ENCODE data around the gene PKMYT1. TPM values are rescaled to one million over a fixed set of nuclear protein-coding genes. Genes with fewer than 3 reads are reported as not detected.
A peak's percentile ranks its signal among the peaks of the same experiment; 100 is the strongest.

Gene PKMYT1
- polyA plus RNA-seq, 1 of the 3 experiments (the other 2 are of a cell fraction), result 8.5 TPM

DNA sequence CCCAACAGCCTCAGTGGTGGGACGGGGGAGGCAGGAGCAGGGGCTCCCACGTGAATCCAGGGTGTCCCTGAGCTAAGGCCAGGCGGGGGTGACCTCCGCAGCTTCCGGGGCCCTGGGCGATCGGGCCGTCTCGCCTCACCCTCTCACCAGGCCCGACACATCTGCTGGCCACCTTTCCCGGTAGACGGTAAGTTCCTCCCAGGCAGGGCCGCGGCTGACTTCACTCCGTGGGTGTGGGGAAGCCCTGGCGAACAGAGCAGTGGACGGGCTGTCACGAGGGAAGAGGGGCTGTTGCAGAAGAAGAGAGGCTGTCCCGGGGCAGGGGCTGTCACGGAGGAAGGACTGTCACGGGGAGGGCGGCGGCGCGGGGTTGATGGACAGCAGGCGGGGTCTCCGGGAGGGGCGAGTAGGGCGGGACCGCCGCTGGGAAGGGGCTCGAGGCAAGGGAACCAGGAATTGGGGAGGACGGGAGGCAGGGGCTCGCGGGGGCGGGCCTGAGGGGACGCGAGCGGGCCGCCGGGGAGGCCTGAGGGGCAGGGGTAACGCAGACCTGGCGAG lies 498 bp downstream of the PKMYT1 start:
- Histone ChIP-seq H4K20me1 (ENCODE audit: insufficient read depth) (no peaks in the 10 kb centered on the region), H3F3A (replicated peaks; ENCODE audit: insufficient read depth) (peaks cover 10% of the 10 kb centered on the region), H3K27me3 (ENCODE audit: insufficient read depth) (no peaks in the 10 kb centered on the region), H3K4me1 (ENCODE audit: control insufficient read depth in 1 of 2, insufficient read depth in 2 of 2, low read depth in 1 of 2, low read length in 1 of 2) (peaks cover 4 to 10% of the 10 kb centered on the region in 2 experiments; a peak in 2 of 4 replicates), H3K9ac (peak overlapping the region; percentile 93; the same call in 1 of the 2 replicates), H3K27ac (ENCODE audit: low read depth in 2 of 2, low read length in 1 of 2) (no peak overlapping the region; a peak in 1 of 4 replicates), H2AFZ (ENCODE audit: low read depth) (peak overlapping the region; percentile 65; the same call in 1 of the 2 replicates), H3K36me3 (replicated peaks in 1 of 2; ENCODE audit: control insufficient read depth in 1 of 2, insufficient read depth in 2 of 2, low read length in 1 of 2) (no peaks in the 10 kb centered on the region), H3K9me2 (no peaks in the 10 kb centered on the region), H3K79me2 (ENCODE audit: insufficient read depth) (peaks cover 16% of the 10 kb centered on the region; the same call in 1 of the 2 replicates), H3K4me2 (peak overlapping the region; percentile 98), H3K4me3 (ENCODE audit: low read depth in 2 of 2, low read length in 1 of 2) (peak overlapping the region; percentile 69), H3K9me3 (no peaks in the 10 kb centered on the region)
- ChIA-PET CTCF (interaction anchor here (1.2 kb wide), 1 partner anchor 18 kb away, joined by 4 read pairs; no protein-coding TSS in a partner anchor), POLR2A (interaction anchor here (0.6 to 2.2 kb wide), 3 partner anchors 10 to 70 kb away, joined by 3 to 12 read pairs (median 4); partner anchors contain the start of gene PAQR4)
- peak; percentile 67 for DNase-seq
- no peak for TF ChIP-seq SMC3 (IDR thresholded peaks at IDR 0.05; ENCODE audit: low read depth, low read length)
- TF ChIP-seq, protein P1, sequence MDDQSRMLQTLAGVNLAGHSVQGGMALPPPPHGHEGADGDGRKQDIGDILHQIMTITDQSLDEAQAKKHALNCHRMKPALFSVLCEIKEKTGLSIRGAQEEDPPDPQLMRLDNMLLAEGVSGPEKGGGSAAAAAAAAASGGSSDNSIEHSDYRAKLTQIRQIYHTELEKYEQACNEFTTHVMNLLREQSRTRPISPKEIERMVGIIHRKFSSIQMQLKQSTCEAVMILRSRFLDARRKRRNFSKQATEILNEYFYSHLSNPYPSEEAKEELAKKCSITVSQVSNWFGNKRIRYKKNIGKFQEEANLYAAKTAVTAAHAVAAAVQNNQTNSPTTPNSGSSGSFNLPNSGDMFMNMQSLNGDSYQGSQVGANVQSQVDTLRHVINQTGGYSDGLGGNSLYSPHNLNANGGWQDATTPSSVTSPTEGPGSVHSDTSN (IDR thresholded peaks at IDR 0.05), result peak; percentile 36; the same call in 1 of the 2 replicates
- WGBS (ENCODE audit: low lambda C conversion rate), result 3% methylated on average over 22 of the region's 43 CpGs

DNA sequence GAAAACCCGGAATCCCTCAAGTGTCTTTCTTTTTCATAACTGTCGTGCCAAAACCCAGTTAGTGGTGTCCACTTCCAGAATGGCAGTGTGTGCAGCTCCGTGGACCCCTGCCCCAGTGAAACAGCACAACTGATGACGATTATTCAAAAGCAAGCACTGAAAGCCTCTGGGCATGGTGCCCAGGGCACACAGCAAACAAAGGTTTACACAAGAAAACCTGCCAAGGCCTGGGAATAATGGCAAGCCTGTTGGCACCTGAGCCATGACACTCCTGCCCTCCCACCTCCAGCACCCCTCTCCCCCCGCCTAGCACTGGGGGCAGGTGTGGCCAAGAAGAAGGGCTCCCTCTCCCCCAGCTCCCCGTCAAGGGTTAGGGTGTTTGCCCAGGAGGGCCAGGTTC lies 2.8 kb downstream of the PKMYT1 start:
- Histone ChIP-seq H4K20me1 (ENCODE audit: insufficient read depth) (peaks cover 10% of the 10 kb centered on the region; the same call in 1 of the 2 replicates), H3K27me3 (ENCODE audit: insufficient read depth) (no peaks in the 10 kb centered on the region), H3F3A (replicated peaks; ENCODE audit: insufficient read depth) (peaks cover 7% of the 10 kb centered on the region), H3K9me2 (no peaks in the 10 kb centered on the region), H3K9ac (no peak overlapping the region), H3K9me3 (no peaks in the 10 kb centered on the region), H3K27ac (ENCODE audit: low read depth in 2 of 2, low read length in 1 of 2) (no peak overlapping the region), H3K79me2 (ENCODE audit: insufficient read depth) (peaks cover 16% of the 10 kb centered on the region; the same call in 1 of the 2 replicates), H3K4me1 (ENCODE audit: control insufficient read depth in 1 of 2, insufficient read depth in 2 of 2, low read depth in 1 of 2, low read length in 1 of 2) (peaks cover 4 to 18% of the 10 kb centered on the region in 2 experiments; a peak in 2 of 4 replicates), H3K4me3 (ENCODE audit: low read depth in 2 of 2, low read length in 1 of 2) (no peak overlapping the region), H3K36me3 (replicated peaks in 1 of 2; ENCODE audit: control insufficient read depth in 1 of 2, insufficient read depth in 2 of 2, low read length in 1 of 2) (no peaks in the 10 kb centered on the region), H2AFZ (ENCODE audit: low read depth) (no peak overlapping the region), H3K4me2 (no peak overlapping the region)
- ChIA-PET CTCF (interaction anchor here (0.7 to 1.5 kb wide), 4 partner anchors 8 to 81 kb away, joined by 3 to 5 read pairs (median 3); partner anchors contain the start of gene PAQR4), POLR2A (no interaction called here)
- WGBS (ENCODE audit: low lambda C conversion rate), result 81% methylated on average over 6 of the region's 6 CpGs
- no peak for DNase-seq
- TF ChIP-seq SIN3A (IDR thresholded peaks at IDR 0.05; ENCODE audit: borderline replicate concordance, low read depth, low read length) (no peak), TAF1 (IDR thresholded peaks at IDR 0.05; ENCODE audit: borderline replicate concordance, low read depth, low read length) (no peak), MXI1 (IDR thresholded peaks at IDR 0.05; ENCODE audit: low read depth, low read length) (no peak), NFIC (IDR thresholded peaks at IDR 0.05; ENCODE audit: borderline replicate concordance) (no peak), TCF12 (IDR thresholded peaks at IDR 0.05) (no peak), GABPA (IDR thresholded peaks at IDR 0.05; ENCODE audit: low read depth) (no peak)
- TF ChIP-seq, protein P2, sequence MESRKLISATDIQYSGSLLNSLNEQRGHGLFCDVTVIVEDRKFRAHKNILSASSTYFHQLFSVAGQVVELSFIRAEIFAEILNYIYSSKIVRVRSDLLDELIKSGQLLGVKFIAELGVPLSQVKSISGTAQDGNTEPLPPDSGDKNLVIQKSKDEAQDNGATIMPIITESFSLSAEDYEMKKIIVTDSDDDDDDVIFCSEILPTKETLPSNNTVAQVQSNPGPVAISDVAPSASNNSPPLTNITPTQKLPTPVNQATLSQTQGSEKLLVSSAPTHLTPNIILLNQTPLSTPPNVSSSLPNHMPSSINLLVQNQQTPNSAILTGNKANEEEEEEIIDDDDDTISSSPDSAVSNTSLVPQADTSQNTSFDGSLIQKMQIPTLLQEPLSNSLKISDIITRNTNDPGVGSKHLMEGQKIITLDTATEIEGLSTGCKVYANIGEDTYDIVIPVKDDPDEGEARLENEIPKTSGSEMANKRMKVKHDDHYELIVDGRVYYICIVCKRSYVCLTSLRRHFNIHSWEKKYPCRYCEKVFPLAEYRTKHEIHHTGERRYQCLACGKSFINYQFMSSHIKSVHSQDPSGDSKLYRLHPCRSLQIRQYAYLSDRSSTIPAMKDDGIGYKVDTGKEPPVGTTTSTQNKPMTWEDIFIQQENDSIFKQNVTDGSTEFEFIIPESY (IDR thresholded peaks at IDR 0.05; ENCODE audit: borderline replicate concordance, low read depth), result no peak

All from SK-N-SH (cell line).